Neural progenitor cell (in vitro differentiated cells): ENCODE measurements around the gene FYTTD1. TPM values are rescaled to one million over a fixed set of nuclear protein-coding genes. Genes with fewer than 3 reads are reported as not detected.

Source experiments
- DNase-seq: peaks from one replicate; pipeline ENCODE4 v3.0.0-alpha.2; 2016; ENCODE audit warnings: low spot score
- H2AFZ ChIP-seq: fragments of 200-600 bp; sonication (generic); replicated peaks from 2 replicates; pipeline ENCODE4 v1.6.1; 2016; ENCODE audit warnings: antibody characterized with exemption
- H3F3A ChIP-seq: fragments of 200-600 bp; sonication (generic); 2 replicates; pipeline ENCODE4 v1.6.1; 2016; ENCODE audit warnings: antibody characterized with exemption, low read depth
- H3K27ac ChIP-seq: fragments of 200-600 bp; sonication (generic); 2 replicates; pipeline ENCODE4 v1.5.1; 2016; ENCODE audit warnings: mild to moderate bottlenecking
- H3K27me3 ChIP-seq: fragments of 200-600 bp; sonication (generic); 2 replicates; pipeline ENCODE4 v1.6.1; 2016; ENCODE audit warnings: mild to moderate bottlenecking, moderate library complexity
- H3K36me3 ChIP-seq: fragments of 200-600 bp; sonication (generic); 2 replicates; pipeline ENCODE4 v1.5.1; 2016
- H3K4me1 ChIP-seq: fragments of 200-600 bp; sonication (generic); 2 replicates; pipeline ENCODE4 v1.6.1; 2016; ENCODE audit warnings: mixed run types
- H3K4me2 ChIP-seq: fragments of 200-600 bp; sonication (generic); 2 replicates; pipeline ENCODE4 v1.6.1; 2016
- H3K4me3 ChIP-seq: fragments of 200-600 bp; sonication (generic); 2 replicates; pipeline ENCODE4 v1.5.1; 2016
- H3K79me2 ChIP-seq: fragments of 200-600 bp; sonication (generic); 2 replicates; pipeline ENCODE4 v1.6.1; 2016; ENCODE audit warnings: low read depth
- H3K9ac ChIP-seq: fragments of 200-600 bp; sonication (generic); 2 replicates; pipeline ENCODE4 v1.6.1; 2016
- H3K9me3 ChIP-seq: fragments of 200-600 bp; sonication (generic); 2 replicates; pipeline ENCODE4 v1.5.1; 2016; ENCODE audit warnings: low read depth
- H4K20me1 ChIP-seq: fragments of 200-600 bp; sonication (generic); 2 replicates; pipeline ENCODE4 v1.6.1; 2016; ENCODE audit warnings: low read depth
- H3K27ac Mint-ChIP-seq: 3 replicates; pipeline ENCODE4 v1.8.0; 2021; ENCODE audit warnings: mixed read lengths
- H3K27me3 Mint-ChIP-seq: 2 replicates; pipeline ENCODE4 v1.8.0; 2022; ENCODE audit warnings: low read depth, mild to moderate bottlenecking, inconsistent platforms, moderate library complexity, mixed read lengths; ENCODE audit not compliant: insufficient read depth
- H3K36me3 Mint-ChIP-seq: 3 replicates; pipeline ENCODE4 v1.8.0; 2021; ENCODE audit warnings: mixed read lengths
- H3K4me1 Mint-ChIP-seq: 3 replicates; pipeline ENCODE4 v1.8.0; 2021; ENCODE audit warnings: mixed read lengths
- H3K4me3 Mint-ChIP-seq: 3 replicates; pipeline ENCODE4 v1.8.0; 2021; ENCODE audit warnings: mild to moderate bottlenecking, moderate library complexity, mixed read lengths
- H3K9me3 Mint-ChIP-seq: 3 replicates; pipeline ENCODE4 v1.8.0; 2020; ENCODE audit warnings: mixed read lengths
- CTCF ChIP-seq: fragments of 200-600 bp; sonication (generic); IDR thresholded peaks from 2 replicates; pipeline ENCODE4 v1.5.1; 2017; ENCODE audit warnings: antibody characterized with exemption, mild to moderate bottlenecking
- EZH2 ChIP-seq: fragments of 200-600 bp; sonication (generic); IDR thresholded peaks from 2 replicates; pipeline ENCODE4 v1.6.1; 2017; ENCODE audit warnings: antibody characterized with exemption, mild to moderate bottlenecking, moderate library complexity
- EZH2phosphoT487 ChIP-seq: fragments of 200-600 bp; sonication (generic); IDR thresholded peaks from 2 replicates; pipeline ENCODE4 v1.6.1; 2017; ENCODE audit warnings: antibody characterized with exemption
- total RNA-seq: library from RNA; depleted of rRNA; stranded (reverse); fragments of >200 nt; gene quantifications from 2 replicates; pipeline ENCODE4 v1.2.3, GENCODE V29; 2015; ENCODE audit warnings: low replicate concordance

FYTTD1 gene
- total RNA-seq, 1 donor from 2014 or later: 104 TPM

GRCh38 chr3:197804511-197804910 is 54.8 kb downstream of the FYTTD1 start:
- Histone ChIP-seq H3K79me2 (peaks cover 94% of the 10 kb centered on the region), H4K20me1 (peaks cover 41% of the 10 kb centered on the region)
- no peak overlapping the region for H3K27ac Mint-ChIP-seq

GRCh38 chr3:197807969-197808587 is 58.4 kb downstream of the FYTTD1 start:
- no peak overlapping the region for H3K27ac Mint-ChIP-seq
- H3K4me1 ChIP-seq: peaks cover 9% of the 10 kb centered on the region
- peaks cover 5% of the 10 kb centered on the region for H3K4me1 Mint-ChIP-seq
- H3K27me3 Mint-ChIP-seq: peaks cover 2% of the 10 kb centered on the region
- H3K36me3 ChIP-seq: peaks cover 4% of the 10 kb centered on the region
- no peak overlapping the region for H3K9ac ChIP-seq
- H3K9me3 ChIP-seq: no peaks in the 10 kb centered on the region
- H3K4me2 ChIP-seq: peak overlapping the region; percentile 6
- peaks cover 94% of the 10 kb centered on the region for H3K79me2 ChIP-seq
- peaks cover 32% of the 10 kb centered on the region for H4K20me1 ChIP-seq
- H3K36me3 Mint-ChIP-seq: peaks cover 11% of the 10 kb centered on the region
- TF ChIP-seq CTCF: no peak
- no peak for TF ChIP-seq EZH2phosphoT487
- TF ChIP-seq EZH2: no peak
- no peak overlapping the region for H2AFZ ChIP-seq
- no peak overlapping the region for H3K4me3 ChIP-seq
- H3K27ac ChIP-seq: peak overlapping the region; percentile 65
- no peaks in the 10 kb centered on the region for H3F3A ChIP-seq
- no peak overlapping the region for H3K4me3 Mint-ChIP-seq
- H3K27me3 ChIP-seq: no peaks in the 10 kb centered on the region
- H3K9me3 Mint-ChIP-seq: no peaks in the 10 kb centered on the region
- DNase-seq: no peak

More at GRCh38 chr3:197804511-197804910, 54.8 kb downstream of the FYTTD1 start:
- Histone ChIP-seq H3K27me3 (no peaks in the 10 kb centered on the region), H3K9me3 (no peaks in the 10 kb centered on the region), H3K9ac (no peak overlapping the region), H2AFZ (no peak overlapping the region), H3K4me1 (peaks cover 9% of the 10 kb centered on the region), H3K4me2 (no peak overlapping the region), H3K36me3 (peaks cover 4% of the 10 kb centered on the region), H3K4me3 (no peak overlapping the region), H3K27ac (no peak overlapping the region), H3F3A (no peaks in the 10 kb centered on the region)
- no peak for DNase-seq
- TF ChIP-seq EZH2 (no peak), CTCF (no peak), EZH2phosphoT487 (no peak)
- H3K27me3 Mint-ChIP-seq: peaks cover 2% of the 10 kb centered on the region
- peaks cover 12% of the 10 kb centered on the region for H3K9me3 Mint-ChIP-seq
- H3K4me1 Mint-ChIP-seq: peaks cover 2% of the 10 kb centered on the region
- no peak overlapping the region for H3K4me3 Mint-ChIP-seq
- peaks cover 18% of the 10 kb centered on the region for H3K36me3 Mint-ChIP-seq

DNA sequence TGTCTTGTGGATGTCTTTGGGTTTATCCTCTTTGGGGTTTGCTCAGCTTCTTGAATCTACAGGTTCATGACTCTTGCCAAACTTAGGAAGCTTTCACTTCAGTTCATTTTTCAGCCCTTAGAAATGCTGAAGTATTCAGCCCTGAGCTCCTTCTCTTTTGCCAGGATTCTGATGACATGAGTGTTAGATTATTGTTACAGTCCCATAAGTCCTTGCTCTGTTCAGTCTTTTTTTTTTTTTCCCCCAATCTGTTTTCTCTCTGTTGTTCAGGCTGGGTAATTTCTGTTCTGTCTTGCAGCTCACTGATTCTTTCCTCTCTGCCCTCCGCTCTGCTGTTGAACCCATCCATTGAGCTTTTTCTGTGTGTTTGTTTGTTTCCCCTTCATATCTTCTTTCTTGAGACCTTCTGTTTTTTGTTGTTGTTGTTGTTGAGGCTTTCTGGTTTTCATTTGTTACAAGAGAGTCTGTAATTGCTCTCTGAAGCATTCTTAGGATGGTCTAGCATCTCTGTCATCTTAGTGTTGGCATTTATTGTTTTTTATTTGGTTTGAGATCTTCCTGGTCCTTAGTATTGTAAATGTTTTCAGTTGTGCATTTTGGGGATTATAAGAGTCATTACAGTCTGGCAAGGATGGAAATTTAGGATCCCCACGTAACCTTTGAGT is 59.8 kb downstream of the FYTTD1 start:
- H2AFZ ChIP-seq: no peak overlapping the region
- H3K36me3 ChIP-seq: peaks cover 4% of the 10 kb centered on the region
- H3K4me2 ChIP-seq: no peak overlapping the region
- no peak overlapping the region for H3K9ac ChIP-seq
- peaks cover 30% of the 10 kb centered on the region for H4K20me1 ChIP-seq
- peaks cover 2% of the 10 kb centered on the region for H3K27me3 Mint-ChIP-seq
- no peak overlapping the region for H3K4me3 ChIP-seq
- H3K4me1 Mint-ChIP-seq: peaks cover 5% of the 10 kb centered on the region
- H3K9me3 Mint-ChIP-seq: peaks cover 4% of the 10 kb centered on the region
- DNase-seq: no peak
- peaks cover 9% of the 10 kb centered on the region for H3K4me1 ChIP-seq
- H3K36me3 Mint-ChIP-seq: peaks cover 18% of the 10 kb centered on the region
- H3K9me3 ChIP-seq: no peaks in the 10 kb centered on the region
- no peak overlapping the region for H3K27ac ChIP-seq
- H3K4me3 Mint-ChIP-seq: no peak overlapping the region
- H3F3A ChIP-seq: no peaks in the 10 kb centered on the region
- peak overlapping the region; percentile 2 for H3K27ac Mint-ChIP-seq
- TF ChIP-seq CTCF (no peak), EZH2phosphoT487 (no peak), EZH2 (no peak)
- peaks cover 91% of the 10 kb centered on the region for H3K79me2 ChIP-seq
- H3K27me3 ChIP-seq: no peaks in the 10 kb centered on the region
